OCI-LY3 (cell line): Measurements from ENCODE around the gene SCGB1D1.

Source experiments
- CTCF ChIP-seq: fragments of 200-600, 300-600 bp; sonication (generic); IDR thresholded peaks from 2 replicates; pipeline ENCODE4 v1.5.1; 2014; ENCODE audit warnings: antibody characterized with exemption, low read length, low read depth
- EZH2phosphoT487 ChIP-seq: fragments of 200-600 bp; shearing (Covaris generic); IDR thresholded peaks from 2 replicates; pipeline ENCODE4 v1.6.1; 2018; ENCODE audit warnings: antibody characterized with exemption, mixed run types, low read depth

GRCh38 chr11:62193952-62194351 is 3.9 kb downstream of the SCGB1D1 start:
- no peak for TF ChIP-seq CTCF
- no peak for TF ChIP-seq EZH2phosphoT487
